HTR-8/SVneo (cell line): ENCODE data around the gene CTDP1.
"Not testable (repeated sequence)": the region's sequence is repeated elsewhere in the genome, so short reads cannot be mapped to it uniquely, and the experiment has no call there.

Experiments used
- DNase-seq: peaks from one replicate; pipeline ENCODE4 v3.0.0; 2011; ENCODE audit warnings: low spot score, mixed read lengths; ENCODE audit not compliant: insufficient read length
- FAIRE-seq: peaks from 2 replicates; lab custom pipeline; 2011; peaks lifted over from hg19 to GRCh38; lab: Jason Lieb, UNC

CTDP1 gene

GRCh38 chr18:79736846-79737245 is 57.2 kb downstream of the CTDP1 start:
- no peak for DNase-seq
- FAIRE-seq, result no peak

GRCh38 chr18:79737426-79737825 is 57.8 kb downstream of the CTDP1 start:
- FAIRE-seq (no peak), DNase-seq (no peak)

- FAIRE-seq, result no peak
- no peak for DNase-seq
Measured at GRCh38 chr18:79738041-79738461, 58.4 kb downstream of the CTDP1 start.

GRCh38 chr18:79738581-79739439 is 59.2 kb downstream of the CTDP1 start:
- FAIRE-seq (no peak), DNase-seq (no peak)

GRCh38 chr18:79739440-79739778 is 59.8 kb downstream of the CTDP1 start:
- DNase-seq (no peak), FAIRE-seq (no peak)

- DNase-seq, FAIRE-seq: not testable (repeated sequence)
Measured at GRCh38 chr18:79740047-79740446, 60.4 kb downstream of the CTDP1 start.

GRCh38 chr18:79740521-79741361 is 61.1 kb downstream of the CTDP1 start:
- DNase-seq (no peak), FAIRE-seq (no peak)

- no peak for DNase-seq
- FAIRE-seq, result no peak
Measured at GRCh38 chr18:79741362-79741700, 61.7 kb downstream of the CTDP1 start.

- DNase-seq (no peak), FAIRE-seq (no peak)
Measured at GRCh38 chr18:79742076-79742475, 62.5 kb downstream of the CTDP1 start.

GRCh38 chr18:79744625-79745024 is 65.0 kb downstream of the CTDP1 start:
- FAIRE-seq, result no peak
- DNase-seq, result no peak

GRCh38 chr18:79746730-79747129 is 67.1 kb downstream of the CTDP1 start:
- no peak for FAIRE-seq

GRCh38 chr18:79747156-79747845 is 67.7 kb downstream of the CTDP1 start:
- FAIRE-seq, result no peak
- no peak for DNase-seq

More at GRCh38 chr18:79746730-79747129, 67.1 kb downstream of the CTDP1 start:
- DNase-seq, result no peak

GRCh38 chr18:79748321-79749180 is 68.9 kb downstream of the CTDP1 start:
- FAIRE-seq, result no peak
- no peak for DNase-seq

GRCh38 chr18:79749251-79750191 is 69.9 kb downstream of the CTDP1 start:
- DNase-seq, result no peak
- FAIRE-seq, result no peak

- no peak for FAIRE-seq
- no peak for DNase-seq
Measured at GRCh38 chr18:79750980-79751571, 71.5 kb downstream of the CTDP1 start.

GRCh38 chr18:79751918-79752578 is 72.4 kb downstream of the CTDP1 start:
- DNase-seq, FAIRE-seq: not testable (repeated sequence)

- not testable (repeated sequence) for FAIRE-seq, DNase-seq
Measured at GRCh38 chr18:79752946-79753345, 73.3 kb downstream of the CTDP1 start.

- FAIRE-seq (no peak), DNase-seq (no peak)
Measured at GRCh38 chr18:79753391-79753851, 73.8 kb downstream of the CTDP1 start.
